Suprapubic skin (tissue), 4 donors: ENCODE data around the gene PSMD13. TPM values are rescaled to one million over a fixed set of nuclear protein-coding genes. Genes with fewer than 3 reads are reported as not detected.
A peak's percentile ranks its signal among the peaks of the same experiment; 100 is the strongest.

Source experiments
- DNase-seq, 2 donors: peaks; one replicate each; pipeline ENCODE4 v3.0.0-alpha.2; 2019; ENCODE audit warnings: low spot score in 2 of 2
- H3K27ac ChIP-seq: fragments of 200-600 bp; sonication (generic); one replicate; pipeline ENCODE4 v1.5.1; 2019
- H3K27me3 ChIP-seq: fragments of 200-600 bp; sonication (generic); one replicate; pipeline ENCODE4 v1.5.1; 2019
- H3K36me3 ChIP-seq: fragments of 200-600 bp; sonication (generic); one replicate; pipeline ENCODE4 v1.5.1; 2019
- H3K4me1 ChIP-seq: fragments of 200-600 bp; sonication (generic); one replicate; pipeline ENCODE4 v1.5.1; 2019
- H3K4me3 ChIP-seq: fragments of 200-600 bp; sonication (generic); one replicate; pipeline ENCODE4 v1.5.1; 2019; ENCODE audit warnings: mild to moderate bottlenecking
- H3K9me3 ChIP-seq: fragments of 200-600 bp; sonication (generic); one replicate; pipeline ENCODE4 v1.5.1; 2019
- EP300 ChIP-seq: sonication (generic); formaldehyde crosslinking; IDR thresholded peaks from one replicate; pipeline ENCODE4 v1.6.1; 2017; ENCODE audit warnings: antibody characterized with exemption
- POLR2A ChIP-seq, 2 donors: fragments of 450-650 bp; IDR thresholded peaks; one replicate each; pipeline ENCODE4 v1.6.1; 2017; ENCODE audit warnings: antibody characterized with exemption in 2 of 2, mild to moderate bottlenecking in 2 of 2, moderate library complexity in 2 of 2
- POLR2AphosphoS5 ChIP-seq, 3 donors: sonication (generic); formaldehyde crosslinking; IDR thresholded peaks; one replicate each; pipeline ENCODE4 v1.6.1; 2017; ENCODE audit warnings: antibody characterized with exemption in 3 of 3
- WGBS: methylation state at CpG from one replicate; pipeline ENCODE4 v1.1.5; 2018; 5-methylcytosine and 5-hydroxymethylcytosine counted together
- total RNA-seq, 4 donors: library from RNA; depleted of rRNA; stranded (reverse); fragments of >200 nt; gene quantifications; one replicate each; pipeline ENCODE4 v1.1.0, GENCODE V29; 2016
- TF ChIP-seq, protein P1 (sequence below), 2 donors: fragments of 200-600 bp in 1 of 2; fragments of 450-650 bp in 1 of 2; sonication (generic) in 1 of 2; IDR thresholded peaks; one replicate each; pipeline ENCODE4 v1.5.1; 2016 to 2019; ENCODE audit warnings: antibody characterized with exemption in 2 of 2, mild to moderate bottlenecking in 1 of 2, moderate library complexity in 1 of 2

The PSMD13 gene
- total RNA-seq, 4 donors from 2014 or later = 70.3 to 97.8 (median 87.3) TPM

GRCh38 chr11:288478-289397, 52.0 kb downstream of the PSMD13 start, which contains the start of gene PGGHG:
Gene PGGHG, plus strand, starts transcription at chr11:289126. Its CDS starts 691 bp downstream, at chr11:289817.
- DNase-seq = peak; percentile 84 to 85
- TF ChIP-seq, protein P1, sequence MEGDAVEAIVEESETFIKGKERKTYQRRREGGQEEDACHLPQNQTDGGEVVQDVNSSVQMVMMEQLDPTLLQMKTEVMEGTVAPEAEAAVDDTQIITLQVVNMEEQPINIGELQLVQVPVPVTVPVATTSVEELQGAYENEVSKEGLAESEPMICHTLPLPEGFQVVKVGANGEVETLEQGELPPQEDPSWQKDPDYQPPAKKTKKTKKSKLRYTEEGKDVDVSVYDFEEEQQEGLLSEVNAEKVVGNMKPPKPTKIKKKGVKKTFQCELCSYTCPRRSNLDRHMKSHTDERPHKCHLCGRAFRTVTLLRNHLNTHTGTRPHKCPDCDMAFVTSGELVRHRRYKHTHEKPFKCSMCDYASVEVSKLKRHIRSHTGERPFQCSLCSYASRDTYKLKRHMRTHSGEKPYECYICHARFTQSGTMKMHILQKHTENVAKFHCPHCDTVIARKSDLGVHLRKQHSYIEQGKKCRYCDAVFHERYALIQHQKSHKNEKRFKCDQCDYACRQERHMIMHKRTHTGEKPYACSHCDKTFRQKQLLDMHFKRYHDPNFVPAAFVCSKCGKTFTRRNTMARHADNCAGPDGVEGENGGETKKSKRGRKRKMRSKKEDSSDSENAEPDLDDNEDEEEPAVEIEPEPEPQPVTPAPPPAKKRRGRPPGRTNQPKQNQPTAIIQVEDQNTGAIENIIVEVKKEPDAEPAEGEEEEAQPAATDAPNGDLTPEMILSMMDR (IDR thresholded peaks at IDR 0.05) = no peak
- no peak for TF ChIP-seq POLR2A (IDR thresholded peaks at IDR 0.05)
- WGBS = 2% methylated on average over 38 of the region's 112 CpGs
- Histone ChIP-seq H3K9me3 (no peaks in the 10 kb centered on the region), H3K27ac (peak within 1 kb of the TSS; percentile 56), H3K4me3 (peak within 1 kb of the TSS; percentile 83), H3K36me3 (peaks cover 3% of the 10 kb centered on the region), H3K4me1 (peaks cover 24% of the 10 kb centered on the region), H3K27me3 (peaks cover 32% of the 10 kb centered on the region)

DNA sequence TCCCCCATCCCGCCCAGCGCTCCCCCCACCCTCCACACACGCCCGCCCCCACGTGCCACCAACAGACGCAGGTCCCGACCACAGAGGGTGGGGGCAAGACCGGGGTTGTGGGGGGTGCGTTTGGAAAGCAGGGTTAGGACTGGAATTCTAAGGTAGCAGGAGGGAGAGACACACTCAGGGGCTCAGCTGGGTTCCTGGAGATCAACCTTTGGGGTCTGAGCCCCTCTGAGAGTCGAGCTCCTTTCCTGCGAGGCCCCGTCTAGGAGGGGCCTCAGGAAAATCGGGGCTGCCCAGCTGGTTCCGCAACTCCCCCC, 52.6 kb downstream of the PSMD13 start:
- peak; percentile 67 to 79 for DNase-seq
- Histone ChIP-seq H3K36me3 (peaks cover 7% of the 10 kb centered on the region), H3K27ac (peak overlapping the region; percentile 56), H3K27me3 (peaks cover 26% of the 10 kb centered on the region), H3K4me3 (peak overlapping the region; percentile 83), H3K9me3 (no peaks in the 10 kb centered on the region), H3K4me1 (peaks cover 24% of the 10 kb centered on the region)
- WGBS = 36% methylated on average over 5 of the region's 14 CpGs
- TF ChIP-seq, protein P1 (IDR thresholded peaks at IDR 0.05) = no peak
- TF ChIP-seq EP300 (no peak), POLR2AphosphoS5 (IDR thresholded peaks at IDR 0.05) (no peak), POLR2A (IDR thresholded peaks at IDR 0.05) (no peak)

DNA sequence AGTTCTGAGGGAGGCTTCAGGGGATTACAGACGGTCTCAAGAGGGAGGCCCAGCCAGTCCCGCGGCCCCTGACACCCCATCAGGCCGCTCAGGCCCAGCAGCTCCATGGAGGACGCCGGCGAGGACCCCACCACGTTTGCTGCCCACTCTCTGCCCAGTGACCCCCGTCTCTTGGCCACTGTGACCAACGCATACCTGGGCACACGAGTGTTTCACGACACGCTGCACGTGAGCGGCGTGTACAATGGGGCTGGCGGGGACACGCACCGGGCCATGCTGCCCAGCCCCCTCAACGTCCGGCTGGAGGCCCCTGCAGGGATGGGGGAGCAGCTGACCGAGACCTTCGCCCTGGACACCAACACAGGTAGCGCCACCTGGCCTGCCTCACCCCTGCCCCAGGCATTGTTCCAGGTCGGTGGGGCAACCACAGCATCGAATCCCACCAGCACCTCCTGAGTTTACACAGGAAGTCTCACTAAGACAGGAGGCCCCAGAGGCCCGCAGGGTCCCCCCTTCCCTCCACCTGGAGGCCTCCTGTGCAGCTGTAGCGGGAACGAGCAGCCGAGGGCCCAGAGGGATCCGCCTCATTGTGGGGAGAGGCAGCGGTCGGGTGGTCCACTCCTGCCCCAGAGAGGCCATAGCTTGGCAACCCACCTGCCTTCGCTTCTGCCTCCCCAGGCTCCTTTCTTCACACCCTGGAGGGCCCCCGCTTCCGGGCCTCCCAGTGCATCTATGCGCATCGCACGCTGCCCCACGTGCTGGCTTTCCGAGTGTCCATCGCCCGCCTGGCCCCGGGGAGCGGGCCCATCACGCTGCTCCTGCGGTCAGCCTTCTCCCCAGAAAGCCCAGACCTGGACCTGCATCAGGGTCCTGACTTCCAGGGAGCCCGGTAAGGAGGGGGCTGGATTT, 53.2 kb downstream of the PSMD13 start:
- 94% methylated on average over 19 of the region's 48 CpGs for WGBS

GRCh38 chr11:290621-291231, 54.0 kb downstream of the PSMD13 start:
- TF ChIP-seq EP300 (no peak), POLR2AphosphoS5 (IDR thresholded peaks at IDR 0.05) (no peak), POLR2A (IDR thresholded peaks at IDR 0.05) (no peak)
- TF ChIP-seq, protein P1 (IDR thresholded peaks at IDR 0.05) = no peak
- peak; percentile 61 to 76 for DNase-seq
- Histone ChIP-seq H3K27me3 (peaks cover 12% of the 10 kb centered on the region), H3K9me3 (no peaks in the 10 kb centered on the region), H3K4me3 (no peak overlapping the region), H3K36me3 (peaks cover 7% of the 10 kb centered on the region), H3K27ac (no peak overlapping the region), H3K4me1 (peaks cover 24% of the 10 kb centered on the region)
- WGBS = 91% methylated on average over 5 of the region's 13 CpGs

More for the DNA sequence above, 53.2 kb downstream of the PSMD13 start:
- Histone ChIP-seq H3K27me3 (peaks cover 19% of the 10 kb centered on the region), H3K27ac (no peak overlapping the region), H3K36me3 (peaks cover 7% of the 10 kb centered on the region), H3K9me3 (no peaks in the 10 kb centered on the region), H3K4me3 (peak overlapping the region; percentile 83), H3K4me1 (peaks cover 24% of the 10 kb centered on the region)
- DNase-seq = peak; percentile 69 to 76
- TF ChIP-seq POLR2AphosphoS5 (IDR thresholded peaks at IDR 0.05) (no peak), POLR2A (IDR thresholded peaks at IDR 0.05) (no peak), EP300 (no peak)
- TF ChIP-seq, protein P1 (IDR thresholded peaks at IDR 0.05) = no peak
